Endodermal cell (in vitro differentiated cells): ENCODE measurements around the gene GEMIN7. TPM values are rescaled to one million over a fixed set of nuclear protein-coding genes. Genes with fewer than 3 reads are reported as not detected.

Source experiments
- DNase-seq: peaks from one replicate; pipeline ENCODE4 v3.0.0-alpha.2; 2017
- H3K27ac ChIP-seq: 2 replicates; pipeline ENCODE4 v1.5.1; 2013; ENCODE audit warnings: mild to moderate bottlenecking, low read depth, low read length, moderate library complexity
- H3K27me3 ChIP-seq: 2 replicates; pipeline ENCODE4 v1.6.1; 2013; ENCODE audit warnings: mild to moderate bottlenecking, low read length, moderate library complexity; ENCODE audit not compliant: insufficient read depth, control insufficient read depth, poor library complexity, severe bottlenecking
- H3K36me3 ChIP-seq: 2 replicates; pipeline ENCODE4 v1.7.0; 2013; ENCODE audit warnings: mild to moderate bottlenecking, low read length, moderate library complexity; ENCODE audit not compliant: control insufficient read depth, insufficient read depth
- H3K4me1 ChIP-seq: one replicate; pipeline ENCODE4 v1.7.0; 2013; ENCODE audit warnings: low read length; ENCODE audit not compliant: control insufficient read depth, insufficient read depth
- H3K4me3 ChIP-seq: 2 replicates; pipeline ENCODE4 v1.5.1; 2013; ENCODE audit warnings: mild to moderate bottlenecking, low read length, moderate library complexity
- H3K9ac ChIP-seq: 2 replicates; pipeline ENCODE4 v1.6.1; 2013; ENCODE audit warnings: mild to moderate bottlenecking, low read length, moderate library complexity; ENCODE audit not compliant: poor library complexity, severe bottlenecking; ENCODE audit errors: extremely low read depth
- H3K9me3 ChIP-seq: 2 replicates; pipeline ENCODE4 v1.6.1; 2013; ENCODE audit warnings: mild to moderate bottlenecking, low read length, moderate library complexity; ENCODE audit not compliant: control insufficient read depth
- H3K27ac Mint-ChIP-seq: 2 replicates; pipeline ENCODE4 v1.8.0; 2020; ENCODE audit warnings: mixed read lengths
- H3K27me3 Mint-ChIP-seq: 2 replicates; pipeline ENCODE4 v1.8.0; 2021; ENCODE audit warnings: mild to moderate bottlenecking, mixed read lengths; ENCODE audit not compliant: insufficient read depth
- H3K36me3 Mint-ChIP-seq: 2 replicates; pipeline ENCODE4 v1.8.0; 2020; ENCODE audit warnings: low read depth, mixed read lengths
- H3K4me1 Mint-ChIP-seq: 2 replicates; pipeline ENCODE4 v1.8.0; 2020; ENCODE audit warnings: mixed read lengths
- H3K4me3 Mint-ChIP-seq: 2 replicates; pipeline ENCODE4 v1.8.0; 2020; ENCODE audit warnings: mild to moderate bottlenecking, moderate library complexity, mixed read lengths
- H3K9me3 Mint-ChIP-seq: 2 replicates; pipeline ENCODE4 v1.8.0; 2020; ENCODE audit warnings: mild to moderate bottlenecking, mixed read lengths
- WGBS, 2 experiments: methylation state at CpG; one replicate each; pipeline versions ENCODE4 v1.1.5 to v1.1.7; 2013; ENCODE audit warnings: missing lambda C conversion rate in 2 of 2, mixed read lengths in 1 of 2; ENCODE audit not compliant: insufficient coverage in 1 of 2, insufficient read length in 1 of 2; 5-methylcytosine and 5-hydroxymethylcytosine counted together
- total RNA-seq, 2 donors: library from RNA; stranded (reverse); fragmentation: NEBNext Ultra II Directional in 1 of 2; extraction: Animal tissue kit (Norgen Biotek cat#: 25700) in 1 of 2; gene quantifications; 2 replicates in 1 of 2; 3 replicates in 1 of 2; pipeline ENCODE4 v1.2.1, GENCODE V29; 2021
- TF ChIP-seq, protein P1 (sequence below): fragments of 200-600 bp; sonication (generic); conservative IDR thresholded peaks from 2 replicates; pipeline ENCODE4 v1.5.0; 2021; ENCODE audit warnings: antibody characterized with exemption, mild to moderate bottlenecking

GEMIN7 gene
- total RNA-seq, 2 donors from 2014 or later, result 56.3 to 56.6 TPM

DNA sequence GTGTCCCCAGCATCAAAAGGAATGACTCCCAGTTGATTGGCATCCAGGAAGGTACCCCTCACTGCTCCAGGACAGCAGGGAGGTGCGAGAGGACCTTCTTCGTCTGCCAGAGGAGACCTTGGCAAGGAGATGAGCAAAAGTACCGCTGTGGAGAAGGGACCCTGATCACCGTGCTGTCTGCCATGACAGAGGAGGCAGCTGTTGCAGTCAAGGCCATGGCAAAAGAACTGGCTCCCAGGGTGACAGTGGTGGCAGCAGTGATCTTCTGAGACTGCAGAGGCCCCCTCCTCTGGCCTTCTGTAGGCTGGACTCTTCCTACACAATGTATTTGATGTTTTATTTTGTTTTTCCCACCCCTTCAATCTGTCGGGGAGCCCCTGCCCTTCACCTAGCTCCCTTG is 49.7 kb downstream of the GEMIN7 start:
- peaks cover 6% of the 10 kb centered on the region for H3K4me1 Mint-ChIP-seq
- no peak overlapping the region for H3K9ac ChIP-seq
- H3K9me3 ChIP-seq, result no peaks in the 10 kb centered on the region
- DNase-seq, result no peak
- no peaks in the 10 kb centered on the region for H3K4me1 ChIP-seq
- H3K4me3 Mint-ChIP-seq, result no peak overlapping the region
- H3K27me3 ChIP-seq, result no peaks in the 10 kb centered on the region
- WGBS, 2 experiments, result 90 to 95% methylated on average over 5 of the region's 5 CpGs
- TF ChIP-seq, protein P1, sequence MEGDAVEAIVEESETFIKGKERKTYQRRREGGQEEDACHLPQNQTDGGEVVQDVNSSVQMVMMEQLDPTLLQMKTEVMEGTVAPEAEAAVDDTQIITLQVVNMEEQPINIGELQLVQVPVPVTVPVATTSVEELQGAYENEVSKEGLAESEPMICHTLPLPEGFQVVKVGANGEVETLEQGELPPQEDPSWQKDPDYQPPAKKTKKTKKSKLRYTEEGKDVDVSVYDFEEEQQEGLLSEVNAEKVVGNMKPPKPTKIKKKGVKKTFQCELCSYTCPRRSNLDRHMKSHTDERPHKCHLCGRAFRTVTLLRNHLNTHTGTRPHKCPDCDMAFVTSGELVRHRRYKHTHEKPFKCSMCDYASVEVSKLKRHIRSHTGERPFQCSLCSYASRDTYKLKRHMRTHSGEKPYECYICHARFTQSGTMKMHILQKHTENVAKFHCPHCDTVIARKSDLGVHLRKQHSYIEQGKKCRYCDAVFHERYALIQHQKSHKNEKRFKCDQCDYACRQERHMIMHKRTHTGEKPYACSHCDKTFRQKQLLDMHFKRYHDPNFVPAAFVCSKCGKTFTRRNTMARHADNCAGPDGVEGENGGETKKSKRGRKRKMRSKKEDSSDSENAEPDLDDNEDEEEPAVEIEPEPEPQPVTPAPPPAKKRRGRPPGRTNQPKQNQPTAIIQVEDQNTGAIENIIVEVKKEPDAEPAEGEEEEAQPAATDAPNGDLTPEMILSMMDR, result no peak
- no peak overlapping the region for H3K4me3 ChIP-seq
- peaks cover 4% of the 10 kb centered on the region for H3K36me3 ChIP-seq
- no peak overlapping the region for H3K27ac ChIP-seq
- no peak overlapping the region for H3K27ac Mint-ChIP-seq
- H3K27me3 Mint-ChIP-seq, result no peaks in the 10 kb centered on the region
- H3K9me3 Mint-ChIP-seq, result no peaks in the 10 kb centered on the region
- H3K36me3 Mint-ChIP-seq, result no peaks in the 10 kb centered on the region

DNA sequence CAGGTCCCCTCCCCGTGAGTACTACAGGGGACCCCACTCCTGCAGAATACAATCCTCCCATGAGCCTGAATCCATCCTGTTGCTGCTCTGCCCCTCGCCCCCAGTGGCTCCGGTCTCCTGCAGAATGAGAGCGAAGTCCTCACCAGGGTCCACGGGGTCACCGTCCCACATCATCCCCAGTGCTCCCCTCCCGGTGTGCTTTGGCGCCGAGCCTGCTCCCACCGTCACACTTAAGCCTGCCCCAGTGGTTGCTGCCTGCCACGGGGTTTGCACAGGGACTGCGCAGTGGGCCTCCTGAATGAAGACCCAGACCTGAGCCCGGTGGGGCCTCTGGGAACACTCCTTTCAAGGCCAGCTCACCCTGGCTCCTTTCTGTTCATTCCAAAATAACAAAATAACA is 51.2 kb downstream of the GEMIN7 start:
- Histone ChIP-seq H3K4me1 (no peaks in the 10 kb centered on the region), H3K27me3 (no peaks in the 10 kb centered on the region), H3K36me3 (peaks cover 4% of the 10 kb centered on the region), H3K27ac (no peak overlapping the region), H3K4me3 (no peak overlapping the region), H3K9me3 (no peaks in the 10 kb centered on the region), H3K9ac (no peak overlapping the region)
- no peak for DNase-seq
- WGBS, 2 experiments, result 93 to 96% methylated on average over 11 to 13 of the region's 13 CpGs
- Mint-ChIP-seq H3K36me3 (no peaks in the 10 kb centered on the region), H3K4me1 (peaks cover 10% of the 10 kb centered on the region), H3K4me3 (no peak overlapping the region), H3K27me3 (no peaks in the 10 kb centered on the region), H3K27ac (no peak overlapping the region), H3K9me3 (no peaks in the 10 kb centered on the region)
- TF ChIP-seq, protein P1, result no peak

DNA sequence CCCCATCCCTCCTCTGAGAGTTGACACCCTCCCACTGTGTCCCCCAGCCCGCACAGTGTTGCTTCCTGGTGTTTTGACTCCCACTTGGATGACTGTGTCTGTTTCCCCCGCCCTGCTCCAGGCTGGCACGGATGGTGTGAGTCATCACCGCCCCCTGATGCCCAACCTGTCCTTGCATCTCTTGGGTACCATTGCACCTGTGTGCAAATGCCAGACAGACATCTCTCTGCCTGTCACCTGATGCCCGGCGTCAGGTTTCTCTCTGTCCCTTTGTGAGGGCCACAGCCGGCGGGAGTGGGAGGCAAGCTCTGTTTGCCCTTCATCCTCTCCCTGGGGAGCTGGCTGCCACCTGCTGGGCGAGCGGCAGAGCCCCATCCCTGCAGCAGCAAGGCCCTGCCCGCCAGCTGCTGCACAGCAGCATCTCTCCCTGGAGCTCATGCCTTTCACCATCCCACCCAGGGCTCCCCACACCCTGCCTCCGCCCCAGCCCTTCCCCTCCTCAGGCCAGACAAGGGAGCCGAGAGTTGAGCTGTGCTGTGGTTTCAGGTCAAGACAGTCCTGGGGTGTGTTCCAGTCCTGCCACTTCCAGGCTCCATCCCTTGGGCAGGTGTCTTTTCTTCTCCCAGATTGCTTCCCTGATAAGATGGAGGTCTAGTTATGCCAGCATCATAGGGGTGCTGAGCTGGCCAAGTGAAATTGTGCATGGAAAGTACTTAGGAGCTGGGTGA is 52.0 kb downstream of the GEMIN7 start:
- Mint-ChIP-seq H3K4me3 (no peak overlapping the region), H3K36me3 (no peaks in the 10 kb centered on the region), H3K4me1 (peaks cover 8% of the 10 kb centered on the region), H3K27ac (no peak overlapping the region), H3K27me3 (no peaks in the 10 kb centered on the region), H3K9me3 (no peaks in the 10 kb centered on the region)
- TF ChIP-seq, protein P1, result no peak
- H3K9me3 ChIP-seq, result no peaks in the 10 kb centered on the region
- H3K9ac ChIP-seq, result no peak overlapping the region
- 76 to 85% methylated on average over 8 to 13 of the region's 13 CpGs for WGBS, 2 experiments
- peaks cover 4% of the 10 kb centered on the region for H3K36me3 ChIP-seq
- H3K4me3 ChIP-seq, result no peak overlapping the region
- no peaks in the 10 kb centered on the region for H3K27me3 ChIP-seq
- no peak overlapping the region for H3K27ac ChIP-seq
- H3K4me1 ChIP-seq, result no peaks in the 10 kb centered on the region
- no peak for DNase-seq
